Measurements from ENCODE around the gene RAD51C.
A peak's percentile ranks its signal among the peaks of the same experiment; 100 is the strongest.
"Not testable (repeated sequence)": the region's sequence is repeated elsewhere in the genome, so short reads cannot be mapped to it uniquely, and the experiment has no call there.

RAD51C gene

GRCh38 chr17:58749627-58750026 is 57.2 kb downstream of the RAD51C start:
- not testable (repeated sequence) for DNase-seq

DNA sequence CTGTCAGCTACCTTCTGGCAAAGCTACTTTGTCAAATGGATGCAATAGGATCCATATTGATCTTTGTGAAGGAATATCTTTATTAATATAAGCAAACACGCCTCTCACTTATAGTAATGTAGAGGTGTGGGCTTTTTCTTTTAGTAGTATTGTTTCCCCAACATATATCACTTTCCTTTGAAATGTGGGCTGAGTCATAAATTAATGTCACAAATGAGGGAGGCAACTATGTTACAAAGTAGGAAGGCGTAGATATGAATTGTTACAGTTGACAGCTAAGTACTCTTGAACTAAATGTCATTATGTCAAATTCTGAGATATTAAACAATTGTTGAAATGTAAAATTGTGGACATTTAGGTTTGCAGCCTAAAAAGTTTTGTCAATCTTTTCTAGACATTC is 60.6 kb downstream of the RAD51C start:
- no peak for DNase-seq

GRCh38 chr17:58755269-58755576 is 62.8 kb downstream of the RAD51C start:
- no peak for DNase-seq

DNA sequence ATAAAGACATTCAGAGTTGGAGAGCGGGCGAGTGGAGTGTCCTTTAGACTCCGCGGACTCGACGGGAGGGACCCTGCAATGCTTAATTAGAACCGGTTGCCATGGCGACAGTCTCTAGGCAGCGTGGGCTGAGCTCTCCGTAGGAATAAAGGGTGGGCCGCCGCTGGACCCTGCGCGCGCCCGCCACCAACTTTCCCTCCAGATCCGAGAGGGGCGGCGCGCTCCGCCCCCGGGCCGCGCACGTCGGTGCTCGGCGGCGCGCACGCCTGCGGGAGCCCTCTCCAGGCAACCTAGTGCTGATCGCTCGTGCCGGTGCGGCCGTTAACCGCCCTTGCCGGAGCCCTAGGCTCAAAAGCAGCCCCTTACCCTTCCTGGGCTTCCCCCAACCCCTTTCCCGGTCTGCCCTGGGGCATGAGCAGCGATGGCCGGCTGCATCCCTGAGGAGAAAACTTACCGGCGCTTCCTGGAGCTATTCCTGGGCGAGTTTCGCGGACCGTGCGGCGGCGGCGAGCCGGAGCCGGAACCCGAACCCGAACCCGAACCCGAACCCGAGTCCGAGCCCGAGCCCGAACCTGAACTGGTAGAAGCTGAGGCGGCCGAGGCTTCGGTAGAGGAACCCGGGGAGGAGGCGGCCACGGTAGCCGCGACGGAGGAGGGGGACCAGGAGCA is 63.3 kb downstream of the RAD51C start, which contains the start of gene PPM1E:
Gene PPM1E (plus strand): TSS at position 278 of the 669 bp plus-strand sequence.
- DNase-seq, result peak in 1 of 2 experiments; percentile 15

DNA sequence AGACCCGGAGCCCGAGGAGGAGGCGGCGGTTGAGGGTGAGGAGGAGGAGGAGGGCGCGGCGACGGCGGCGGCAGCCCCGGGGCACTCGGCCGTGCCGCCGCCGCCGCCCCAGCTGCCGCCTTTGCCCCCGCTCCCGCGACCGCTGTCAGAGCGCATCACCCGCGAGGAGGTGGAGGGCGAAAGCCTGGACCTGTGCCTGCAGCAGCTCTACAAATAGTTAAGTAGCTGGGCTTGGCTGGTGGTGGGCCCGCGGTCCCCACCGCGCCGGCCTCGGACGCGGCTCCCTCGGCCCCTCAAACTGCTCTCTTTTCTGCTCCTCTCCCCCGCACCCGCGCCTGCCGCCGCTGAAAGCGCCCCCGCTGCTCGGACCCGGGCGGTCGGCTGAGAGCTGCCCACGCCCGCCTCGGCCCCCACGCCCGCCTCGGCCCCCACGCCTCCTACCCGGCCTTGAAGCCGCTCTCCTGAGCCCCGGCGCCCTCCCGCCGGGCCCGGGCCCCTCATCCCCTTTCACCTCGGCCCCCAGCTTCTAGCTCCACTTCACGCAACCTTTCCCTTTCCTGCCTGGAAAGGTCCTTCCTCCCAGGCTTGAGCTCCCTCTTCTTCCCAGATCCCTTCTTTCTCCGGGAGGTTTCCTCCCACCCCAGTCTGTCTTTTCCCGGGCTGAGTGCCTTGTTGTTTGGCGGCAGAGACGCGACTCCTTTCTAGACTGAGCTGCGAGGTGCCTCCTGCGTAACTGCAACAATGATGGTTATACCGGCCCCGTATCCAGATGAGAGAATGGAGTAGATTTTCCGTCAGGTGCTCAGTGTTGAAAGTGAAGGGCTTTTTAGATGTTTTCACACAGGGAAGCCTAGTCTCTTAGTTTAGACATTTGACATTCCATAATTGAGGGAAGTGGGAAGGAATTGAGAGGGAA is 64.1 kb downstream of the RAD51C start:
- peak in 1 of 2 experiments; percentile 32 for DNase-seq

GRCh38 chr17:58757162-58757613 is 64.8 kb downstream of the RAD51C start:
- DNase-seq, result no peak

- no peak for DNase-seq
Observed at GRCh38 chr17:58758890-58759289, 66.5 kb downstream of the RAD51C start.

DNA sequence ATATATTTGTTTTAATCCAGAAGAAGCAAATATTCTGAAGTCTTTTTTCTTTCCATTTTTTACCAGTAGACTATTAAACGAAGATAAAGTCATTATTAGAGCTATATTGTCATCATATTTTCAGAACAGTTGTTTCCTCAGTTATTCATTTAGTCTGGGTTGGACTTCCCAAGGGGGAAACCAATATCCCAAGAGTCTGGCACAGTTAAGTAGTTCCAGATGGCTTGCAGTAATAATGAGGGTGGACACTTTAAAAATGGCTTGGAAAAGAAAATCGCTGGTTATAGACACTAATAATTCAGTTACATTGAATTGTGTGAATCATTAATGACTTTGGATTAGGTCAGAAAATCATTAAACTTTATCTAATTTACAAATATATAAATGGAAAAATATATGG is 67.1 kb downstream of the RAD51C start:
- DNase-seq, result no peak

GRCh38 chr17:58760248-58760647 is 67.8 kb downstream of the RAD51C start:
- DNase-seq, result no peak

DNA sequence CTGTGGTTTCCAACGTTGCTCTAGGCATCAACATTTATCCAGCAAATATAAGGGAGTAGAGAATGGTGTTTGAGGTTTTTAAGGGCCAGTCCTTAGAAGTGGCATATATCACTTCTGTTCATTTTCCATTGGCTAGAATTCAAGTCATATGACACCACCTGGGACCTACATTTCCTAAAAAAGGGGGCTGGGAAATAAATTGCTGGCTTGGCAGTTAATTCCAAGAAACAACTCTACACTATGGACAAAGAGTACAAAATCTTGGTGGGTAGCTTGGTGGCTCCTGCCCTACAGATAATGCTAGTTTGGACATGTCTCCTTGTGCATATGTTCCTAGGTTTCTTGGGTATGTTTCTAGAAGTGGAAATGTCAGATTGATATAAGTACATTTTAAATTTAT is 70.9 kb downstream of the RAD51C start:
- no peak for DNase-seq

GRCh38 chr17:58764373-58764772 is 72.0 kb downstream of the RAD51C start:
- no peak for DNase-seq

DNA sequence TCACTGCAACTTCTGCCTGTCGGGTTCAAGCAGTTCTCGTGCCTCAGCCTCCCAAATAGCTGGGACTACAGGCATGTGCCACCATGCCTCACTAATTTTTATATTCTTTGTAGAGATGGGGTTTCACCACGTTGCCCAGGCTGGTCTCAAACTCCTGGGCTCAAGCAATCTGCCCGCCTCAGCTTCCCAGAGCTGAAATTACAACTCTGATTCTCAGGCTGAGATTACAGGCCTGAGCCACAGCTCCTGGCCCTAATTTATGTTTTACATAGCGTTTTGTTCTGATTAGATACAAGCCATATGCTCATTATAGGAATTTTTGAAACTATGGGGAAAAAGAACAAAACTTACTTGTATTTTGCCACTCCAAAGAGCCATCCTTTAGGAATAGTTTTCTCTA is 86.1 kb downstream of the RAD51C start:
- DNase-seq, result not testable (repeated sequence)

DNA sequence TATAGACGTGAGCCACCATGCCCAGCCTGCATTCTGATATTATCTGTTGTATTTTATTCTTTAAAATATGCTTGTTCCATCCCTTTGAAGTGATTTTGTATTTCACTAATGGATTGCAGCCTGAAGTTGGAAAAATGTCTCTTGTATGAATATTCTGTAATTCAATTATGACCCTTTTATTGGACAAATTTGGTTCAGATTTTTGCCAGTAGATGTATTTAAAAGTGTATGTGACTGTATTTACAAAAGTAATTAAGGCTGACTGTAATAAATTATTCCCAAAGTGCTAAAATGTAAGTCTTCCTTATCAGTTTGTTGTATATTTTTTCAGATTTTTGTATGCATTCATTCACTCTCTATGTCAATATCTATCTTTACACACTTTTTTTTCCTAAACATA is 87.0 kb downstream of the RAD51C start:
- DNase-seq, result no peak

DNA sequence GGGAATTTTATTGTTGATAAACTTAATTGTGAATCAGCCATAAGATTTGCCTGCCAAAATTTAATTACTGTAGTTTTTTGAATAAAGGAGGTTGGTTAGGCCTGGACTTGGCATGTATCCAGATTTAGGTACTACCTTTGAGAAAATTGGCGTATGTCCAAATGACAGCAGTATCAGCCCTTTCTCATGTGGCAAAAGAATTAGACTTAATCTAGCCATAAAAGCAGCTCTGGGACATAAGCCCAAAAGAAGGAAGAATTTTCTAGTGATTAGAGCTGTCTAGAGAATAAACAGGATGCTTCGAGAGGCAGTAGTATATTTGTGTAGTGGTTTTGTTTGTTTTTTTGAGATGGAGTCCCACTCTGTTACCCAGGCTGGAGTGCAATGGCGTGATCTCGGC is 91.0 kb downstream of the RAD51C start:
- DNase-seq, result no peak

GRCh38 chr17:58785097-58785496 is 92.7 kb downstream of the RAD51C start:
- DNase-seq, result no peak
